Lower leg skin (tissue), 3 donors: ENCODE data around the gene RIC8B.

Experiments
- CTCF ChIP-seq, 3 donors: fragments of 450-650 bp; IDR thresholded peaks; one replicate each; pipeline ENCODE4 v1.5.1; 2016; ENCODE audit warnings: antibody characterized with exemption in 3 of 3, mild to moderate bottlenecking in 3 of 3, moderate library complexity in 2 of 3
- POLR2A ChIP-seq, 2 donors: fragments of 450-650 bp; IDR thresholded peaks; one replicate each; pipeline ENCODE4 v1.6.1; 2016 to 2017; ENCODE audit warnings: antibody characterized with exemption in 2 of 2, mild to moderate bottlenecking in 1 of 2, moderate library complexity in 1 of 2

GRCh38 chr12:106854723-106855122, 80.2 kb downstream of the RIC8B start:
- no peak for TF ChIP-seq CTCF (IDR thresholded peaks at IDR 0.05)
- TF ChIP-seq POLR2A (IDR thresholded peaks at IDR 0.05): no peak
